Measurements from ENCODE around the gene CRB1.

The CRB1 gene

GRCh38 chr1:197269053-197269452 lies 1.0 kb downstream of the CRB1 start:
- no peak for DNase-seq (ENCODE audit: low read depth)
- H3K4me3 ChIP-seq (ENCODE audit: low read depth, low read length), result no peak overlapping the region
- no peak for TF ChIP-seq CTCF (conservative IDR thresholded peaks at IDR 0.05; ENCODE audit: low read depth, low read length)

DNA sequence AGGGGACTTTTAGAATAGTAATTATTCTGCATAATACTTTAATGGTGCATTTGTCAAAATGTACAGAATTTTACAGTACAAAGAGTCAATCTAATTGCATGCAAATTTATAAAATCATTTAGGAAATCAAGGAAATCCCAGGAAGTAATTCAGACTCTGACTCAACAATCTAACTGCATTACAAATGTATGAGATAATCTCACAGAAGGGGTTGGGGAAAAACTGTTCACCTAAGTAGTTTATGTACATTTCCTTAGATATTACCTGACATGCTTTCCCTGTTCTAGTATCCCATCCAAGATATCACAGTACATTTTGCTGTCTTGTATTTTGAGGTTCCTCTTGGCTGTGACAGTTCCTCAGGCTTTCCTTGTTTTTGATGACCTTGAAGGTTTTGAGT lies 4.7 kb downstream of the CRB1 start:
- TF ChIP-seq CTCF (conservative IDR thresholded peaks at IDR 0.05; ENCODE audit: low read depth, low read length), result no peak
- H3K4me3 ChIP-seq (ENCODE audit: low read depth, low read length), result no peak overlapping the region
- no peak for DNase-seq (ENCODE audit: low read depth)

DNA sequence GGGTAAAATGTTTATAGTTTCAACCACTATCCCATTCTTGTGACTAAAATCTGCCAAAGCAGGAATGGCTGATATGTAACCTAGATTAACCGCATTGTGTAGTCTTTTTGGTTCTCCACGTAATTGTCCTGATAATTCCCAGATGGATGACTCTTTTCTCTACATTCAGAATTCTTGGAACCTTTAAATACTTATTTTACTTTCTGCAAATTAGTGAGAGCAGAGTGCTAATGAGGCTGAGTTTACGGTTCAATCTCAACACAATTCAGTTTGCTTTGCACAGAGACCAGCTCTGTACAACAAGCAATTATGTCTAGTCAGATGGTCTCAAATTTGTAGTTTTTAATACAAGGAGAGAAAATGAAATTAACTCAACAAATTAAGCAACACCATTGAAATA lies 9.1 kb downstream of the CRB1 start:
- DNase-seq (ENCODE audit: low read depth), result no peak
- TF ChIP-seq CTCF (conservative IDR thresholded peaks at IDR 0.05; ENCODE audit: low read depth, low read length), result no peak
- no peak overlapping the region for H3K4me3 ChIP-seq (ENCODE audit: low read depth, low read length)

GRCh38 chr1:197284325-197284724 lies 16.3 kb downstream of the CRB1 start:
- no peak for DNase-seq (ENCODE audit: low read depth)
- H3K4me3 ChIP-seq (ENCODE audit: low read depth, low read length), result no peak overlapping the region
- no peak for TF ChIP-seq CTCF (conservative IDR thresholded peaks at IDR 0.05; ENCODE audit: low read depth, low read length)

- DNase-seq (ENCODE audit: low read depth), result no peak
- H3K4me3 ChIP-seq (ENCODE audit: low read depth, low read length), result no peak overlapping the region
- no peak for TF ChIP-seq CTCF (conservative IDR thresholded peaks at IDR 0.05; ENCODE audit: low read depth, low read length)
Observed at GRCh38 chr1:197284966-197285365, 16.9 kb downstream of the CRB1 start.

DNA sequence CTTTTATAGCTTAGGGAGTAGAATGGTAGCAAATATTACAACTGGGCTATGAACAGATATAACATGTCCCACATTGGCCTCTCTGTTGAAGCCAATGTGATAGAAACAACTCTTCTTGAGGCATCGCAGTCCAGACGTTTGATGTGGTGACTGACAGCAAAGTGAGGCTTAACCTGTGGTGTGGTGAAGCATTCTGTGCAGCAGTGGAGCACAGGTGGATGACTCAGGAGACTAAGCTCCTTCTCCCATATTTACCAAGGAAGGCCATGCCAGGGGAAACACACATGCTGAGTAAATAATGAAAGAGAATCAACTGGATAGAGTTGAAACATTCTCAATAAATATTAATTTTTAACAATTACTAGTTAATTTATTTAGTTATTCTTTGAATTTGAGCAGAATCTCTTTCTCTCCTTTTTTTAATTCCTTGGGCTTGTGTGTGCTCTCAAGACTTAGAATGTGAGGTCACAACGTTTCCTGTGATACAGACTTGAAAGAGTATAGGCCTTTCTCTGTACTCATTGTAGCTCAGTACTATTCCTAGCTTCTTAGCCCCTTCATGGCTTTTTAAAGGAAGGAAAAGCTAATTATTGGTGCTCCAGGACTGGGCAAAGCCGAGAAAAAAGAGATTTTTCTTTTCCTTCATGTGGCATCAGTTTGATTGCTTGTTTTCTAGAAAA lies 17.6 kb downstream of the CRB1 start:
- no peak overlapping the region for H3K4me3 ChIP-seq (ENCODE audit: low read depth, low read length)
- DNase-seq (ENCODE audit: low read depth), result no peak
- no peak for TF ChIP-seq CTCF (conservative IDR thresholded peaks at IDR 0.05; ENCODE audit: low read depth, low read length)

DNA sequence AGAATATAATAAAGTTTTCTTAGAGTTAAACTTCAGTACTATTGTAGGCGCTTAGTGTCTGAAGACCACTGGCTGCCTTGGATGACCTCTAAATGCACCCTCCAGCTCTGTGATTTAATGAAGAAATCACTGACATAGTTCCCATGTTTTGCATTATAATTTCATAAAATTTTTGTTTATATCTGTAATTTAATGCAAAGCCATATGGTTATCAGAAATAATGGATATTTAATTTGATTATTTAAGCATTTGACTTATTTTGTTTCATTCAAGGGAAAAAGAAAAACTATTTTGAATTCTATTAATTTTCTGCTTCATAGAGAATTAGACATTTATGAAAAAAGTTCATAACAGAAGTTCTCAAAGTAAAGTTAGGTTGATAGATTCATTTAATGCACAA lies 18.6 kb downstream of the CRB1 start:
- no peak for TF ChIP-seq CTCF (conservative IDR thresholded peaks at IDR 0.05; ENCODE audit: low read depth, low read length)
- DNase-seq (ENCODE audit: low read depth), result no peak
- no peak overlapping the region for H3K4me3 ChIP-seq (ENCODE audit: low read depth, low read length)

Measured in choroid plexus epithelial cell (primary cell).